Testis (tissue), 3 donors: Measurements from ENCODE around the gene NKX1-2. TPM values are rescaled to one million over a fixed set of nuclear protein-coding genes. Genes with fewer than 3 reads are reported as not detected.

Source experiments
- DNase-seq: peaks from one replicate; pipeline ENCODE4 v3.0.0-alpha.2; 2019
- H3K27ac ChIP-seq, 2 donors: fragments of 200-600 bp; sonication (generic); one replicate each; pipeline ENCODE4 v1.5.1; 2019
- H3K27me3 ChIP-seq: fragments of 200-600 bp; sonication (generic); one replicate; pipeline ENCODE4 v1.5.1; 2019
- H3K36me3 ChIP-seq: fragments of 200-600 bp; sonication (generic); one replicate; pipeline ENCODE4 v1.5.1; 2017; ENCODE audit warnings: low read depth; ENCODE audit errors: missing control alignments
- H3K4me1 ChIP-seq: fragments of 200-600 bp; sonication (generic); one replicate; pipeline ENCODE4 v1.5.1; 2019
- H3K4me3 ChIP-seq, 2 donors: fragments of 200-600 bp; sonication (generic); one replicate each; pipeline ENCODE4 v1.5.1; 2017 to 2019
- H3K9me3 ChIP-seq: fragments of 200-600 bp; sonication (generic); one replicate; pipeline ENCODE4 v1.5.1; 2017
- CTCF ChIP-seq, 3 experiments: fragments of 450-650 bp in 2 of 3; fragments of 200-600 bp in 1 of 3; sonication (generic) in 1 of 3; IDR thresholded peaks; one replicate each; pipeline ENCODE4 v1.5.1; 2016 to 2019; ENCODE audit warnings: antibody characterized with exemption in 3 of 3, mild to moderate bottlenecking in 2 of 3, moderate library complexity in 1 of 3
- POLR2A ChIP-seq: fragments of 450-650 bp; IDR thresholded peaks from one replicate; pipeline ENCODE4 v1.6.1; 2017; ENCODE audit warnings: antibody characterized with exemption, mild to moderate bottlenecking, moderate library complexity
- WGBS, 2 donors: methylation state at CpG; one replicate each; pipeline ENCODE4 v1.1.5; 2018; 5-methylcytosine and 5-hydroxymethylcytosine counted together
- intact Hi-C: fragments of 100-400 bp; cut with DNase I; formaldehyde crosslinking; loops from one replicate; pipeline ENCODE4 v1.15.1; 2023; ENCODE audit warnings: low total_unique reads
- polyA plus RNA-seq: library from polyadenylated mRNA; stranded (reverse); fragments of 350-450 nt; fragmentation: Illumina TruSeq; extraction: RNeasy Lipid Tissue Mini Kit (QIAGEN cat#74804); gene quantifications from one replicate; pipeline ENCODE4 v1.2.3, GENCODE V29; 2014; ENCODE audit warnings: low read depth, low replicate concordance; ENCODE audit not compliant: insufficient read depth
- total RNA-seq, 2 donors: library from RNA; depleted of rRNA; stranded (reverse); fragments of >200 nt; gene quantifications; one replicate each; pipeline ENCODE4 v1.2.3, GENCODE V29; 2016

Gene NKX1-2
- total and polyA plus RNA-seq, 3 donors from 2014 or later = 0.06 to 0.08 TPM; not detected in 1

GRCh38 chr10:124496150-124496549 is 46.3 kb upstream of the NKX1-2 start:
- H3K36me3 ChIP-seq = no peaks in the 10 kb centered on the region
- no peaks in the 10 kb centered on the region for H3K4me1 ChIP-seq
- H3K27ac ChIP-seq = no peak overlapping the region
- 90 to 93% methylated on average over 7 to 14 of the region's 14 CpGs for WGBS, 2 donors
- H3K27me3 ChIP-seq = no peaks in the 10 kb centered on the region
- no peak overlapping the region for H3K4me3 ChIP-seq
- H3K9me3 ChIP-seq = no peaks in the 10 kb centered on the region
- intact Hi-C loops = no loop called here
- DNase-seq = no peak
- TF ChIP-seq CTCF (IDR thresholded peaks at IDR 0.05) (no peak), POLR2A (no peak)

GRCh38 chr10:124495725-124496124 is 45.9 kb upstream of the NKX1-2 start:
- H3K4me1 ChIP-seq = no peaks in the 10 kb centered on the region
- WGBS, 2 donors = 93 to 99% methylated on average over 11 of the region's 11 CpGs
- H3K27me3 ChIP-seq = no peaks in the 10 kb centered on the region
- no peaks in the 10 kb centered on the region for H3K9me3 ChIP-seq
- DNase-seq = no peak
- intact Hi-C loops = no loop called here
- H3K4me3 ChIP-seq = no peak overlapping the region
- TF ChIP-seq POLR2A (no peak), CTCF (IDR thresholded peaks at IDR 0.05) (no peak)
- H3K36me3 ChIP-seq = no peaks in the 10 kb centered on the region
- no peak overlapping the region for H3K27ac ChIP-seq

GRCh38 chr10:124495162-124495561 is 45.3 kb upstream of the NKX1-2 start:
- no peak for DNase-seq
- Histone ChIP-seq H3K4me3 (no peak overlapping the region), H3K4me1 (no peaks in the 10 kb centered on the region), H3K27ac (no peak overlapping the region), H3K9me3 (no peaks in the 10 kb centered on the region), H3K36me3 (no peaks in the 10 kb centered on the region), H3K27me3 (no peaks in the 10 kb centered on the region)
- 92 to 98% methylated on average over 6 to 7 of the region's 7 CpGs for WGBS, 2 donors
- no peak for TF ChIP-seq POLR2A
- no peak for TF ChIP-seq CTCF (IDR thresholded peaks at IDR 0.05)
- intact Hi-C loops = no loop called here

- Histone ChIP-seq H3K27ac (no peak overlapping the region), H3K9me3 (no peaks in the 10 kb centered on the region), H3K4me3 (no peak overlapping the region), H3K27me3 (no peaks in the 10 kb centered on the region), H3K36me3 (no peaks in the 10 kb centered on the region), H3K4me1 (no peaks in the 10 kb centered on the region)
- DNase-seq = no peak
- WGBS, 2 donors = 69 to 70% methylated on average over 16 of the region's 16 CpGs
- no peak for TF ChIP-seq CTCF (IDR thresholded peaks at IDR 0.05)
- TF ChIP-seq POLR2A = no peak
- intact Hi-C loops = no loop called here
Measured at GRCh38 chr10:124494046-124494807, 44.4 kb upstream of the NKX1-2 start.
